VCaP (cell line): ENCODE measurements around the gene PSRC1.

Experiments used
- H3K27ac ChIP-seq: fragments of 450-650 bp; 2 replicates; pipeline ENCODE4 v1.5.1; 2017
- CTCF ChIP-seq: fragments of 450-650 bp; conservative IDR thresholded peaks from 2 replicates; pipeline ENCODE4 v1.5.1; 2017; ENCODE audit warnings: mild to moderate bottlenecking, moderate library complexity

PSRC1 gene

GRCh38 chr1:109243860-109244552, 38.9 kb downstream of the PSRC1 start:
- no peak for TF ChIP-seq CTCF
- H3K27ac ChIP-seq, result no peak overlapping the region

DNA sequence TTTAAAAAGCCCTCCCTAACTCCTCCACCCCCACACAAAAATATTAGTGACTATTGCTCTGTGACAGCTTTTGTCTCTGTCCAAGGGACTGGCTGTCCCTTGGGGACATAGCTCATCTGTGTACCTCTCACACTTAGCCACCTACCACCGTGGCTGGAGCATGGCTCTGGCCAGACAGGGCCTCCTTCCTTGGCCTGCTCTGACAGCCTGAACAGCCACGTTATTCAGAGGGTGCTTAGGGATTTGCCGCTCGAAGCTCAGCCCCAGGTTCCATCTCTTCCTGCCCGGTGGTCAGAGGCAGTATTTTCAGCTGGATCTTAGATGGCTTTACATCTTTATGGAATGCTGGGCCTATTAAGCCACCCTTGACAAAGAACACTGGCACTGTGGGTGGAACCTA, 39.7 kb downstream of the PSRC1 start:
- H3K27ac ChIP-seq, result no peak overlapping the region
- TF ChIP-seq CTCF, result no peak

GRCh38 chr1:109242387-109242786, 40.6 kb downstream of the PSRC1 start:
- H3K27ac ChIP-seq, result no peak overlapping the region
- no peak for TF ChIP-seq CTCF

- no peak for TF ChIP-seq CTCF
- H3K27ac ChIP-seq, result no peak overlapping the region
Observed at GRCh38 chr1:109241841-109242345, 41.1 kb downstream of the PSRC1 start.

GRCh38 chr1:109241344-109241743, 41.6 kb downstream of the PSRC1 start:
- TF ChIP-seq CTCF, result no peak

GRCh38 chr1:109240158-109241152, 42.5 kb downstream of the PSRC1 start:
- TF ChIP-seq CTCF, result no peak
- no peak overlapping the region for H3K27ac ChIP-seq

More at GRCh38 chr1:109241344-109241743, 41.6 kb downstream of the PSRC1 start:
- no peak overlapping the region for H3K27ac ChIP-seq

- H3K27ac ChIP-seq, result no peak overlapping the region
- TF ChIP-seq CTCF, result peak; percentile 59
Observed at GRCh38 chr1:109239409-109240068, 43.4 kb downstream of the PSRC1 start.
